Measurements from ENCODE around the gene GEMIN2.

DNA sequence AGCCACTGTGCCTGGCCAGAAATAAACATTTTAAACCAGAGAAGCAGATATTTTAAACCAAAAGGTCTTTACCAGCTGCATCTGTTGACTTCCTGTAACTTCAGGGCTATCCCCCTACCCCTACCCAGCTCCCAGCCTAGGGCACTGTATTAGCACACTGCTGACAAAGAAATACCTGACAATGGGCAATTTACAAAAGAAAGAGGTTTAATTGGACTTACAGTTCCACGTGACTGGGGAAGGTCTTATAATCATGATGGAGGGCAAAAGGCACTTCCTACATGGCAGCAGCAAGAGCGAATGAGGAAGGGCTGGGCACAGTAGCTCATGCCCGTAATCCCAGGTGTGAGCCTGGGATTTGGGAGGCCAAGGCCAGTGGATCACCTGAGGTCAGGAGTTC, 26.0 kb downstream of the GEMIN2 start:
- TF ChIP-seq, protein P1, sequence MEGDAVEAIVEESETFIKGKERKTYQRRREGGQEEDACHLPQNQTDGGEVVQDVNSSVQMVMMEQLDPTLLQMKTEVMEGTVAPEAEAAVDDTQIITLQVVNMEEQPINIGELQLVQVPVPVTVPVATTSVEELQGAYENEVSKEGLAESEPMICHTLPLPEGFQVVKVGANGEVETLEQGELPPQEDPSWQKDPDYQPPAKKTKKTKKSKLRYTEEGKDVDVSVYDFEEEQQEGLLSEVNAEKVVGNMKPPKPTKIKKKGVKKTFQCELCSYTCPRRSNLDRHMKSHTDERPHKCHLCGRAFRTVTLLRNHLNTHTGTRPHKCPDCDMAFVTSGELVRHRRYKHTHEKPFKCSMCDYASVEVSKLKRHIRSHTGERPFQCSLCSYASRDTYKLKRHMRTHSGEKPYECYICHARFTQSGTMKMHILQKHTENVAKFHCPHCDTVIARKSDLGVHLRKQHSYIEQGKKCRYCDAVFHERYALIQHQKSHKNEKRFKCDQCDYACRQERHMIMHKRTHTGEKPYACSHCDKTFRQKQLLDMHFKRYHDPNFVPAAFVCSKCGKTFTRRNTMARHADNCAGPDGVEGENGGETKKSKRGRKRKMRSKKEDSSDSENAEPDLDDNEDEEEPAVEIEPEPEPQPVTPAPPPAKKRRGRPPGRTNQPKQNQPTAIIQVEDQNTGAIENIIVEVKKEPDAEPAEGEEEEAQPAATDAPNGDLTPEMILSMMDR (IDR thresholded peaks at IDR 0.05): no peak
- TF ChIP-seq POLR2A (IDR thresholded peaks at IDR 0.05): no peak

All from heart left ventricle (tissue), 13 donors.